ENCODE results near the gene STK26. TPM values are rescaled to one million over a fixed set of nuclear protein-coding genes. Genes with fewer than 3 reads are reported as not detected.

STK26 gene
- total and polyA plus RNA-seq, 4 donors: 2.0 to 16.9 (median 3.4) TPM

GRCh38 chrX:132115792-132116191 lies 92.7 kb downstream of the STK26 start:
- WGBS: 89% methylated on average over 5 of the region's 5 CpGs
- TF ChIP-seq JUND (IDR thresholded peaks at IDR 0.05) (no peak), RXRA (IDR thresholded peaks at IDR 0.05) (no peak), NR2F2 (IDR thresholded peaks at IDR 0.05) (no peak), HNF4G (IDR thresholded peaks at IDR 0.05) (no peak), RAD21 (IDR thresholded peaks at IDR 0.05) (no peak), TAF1 (conservative IDR thresholded peaks at IDR 0.05) (no peak), CTCF (IDR thresholded peaks at IDR 0.05; ENCODE audit: low read depth, low read length, missing input control) (no peak), GABPA (IDR thresholded peaks at IDR 0.05 in 1 of 2, conservative IDR thresholded peaks at IDR 0.05 in 1 of 2) (no peak), SP1 (IDR thresholded peaks at IDR 0.05) (no peak), FOXA2 (IDR thresholded peaks at IDR 0.05) (no peak), YY1 (IDR thresholded peaks at IDR 0.05) (no peak), ATF3 (IDR thresholded peaks at IDR 0.05) (no peak), EGR1 (IDR thresholded peaks at IDR 0.05; ENCODE audit: low read depth in 2 of 2) (no peak), HNF4A (conservative IDR thresholded peaks at IDR 0.05) (no peak), FOXA1 (IDR thresholded peaks at IDR 0.05) (no peak)
- TF ChIP-seq, protein P1, sequence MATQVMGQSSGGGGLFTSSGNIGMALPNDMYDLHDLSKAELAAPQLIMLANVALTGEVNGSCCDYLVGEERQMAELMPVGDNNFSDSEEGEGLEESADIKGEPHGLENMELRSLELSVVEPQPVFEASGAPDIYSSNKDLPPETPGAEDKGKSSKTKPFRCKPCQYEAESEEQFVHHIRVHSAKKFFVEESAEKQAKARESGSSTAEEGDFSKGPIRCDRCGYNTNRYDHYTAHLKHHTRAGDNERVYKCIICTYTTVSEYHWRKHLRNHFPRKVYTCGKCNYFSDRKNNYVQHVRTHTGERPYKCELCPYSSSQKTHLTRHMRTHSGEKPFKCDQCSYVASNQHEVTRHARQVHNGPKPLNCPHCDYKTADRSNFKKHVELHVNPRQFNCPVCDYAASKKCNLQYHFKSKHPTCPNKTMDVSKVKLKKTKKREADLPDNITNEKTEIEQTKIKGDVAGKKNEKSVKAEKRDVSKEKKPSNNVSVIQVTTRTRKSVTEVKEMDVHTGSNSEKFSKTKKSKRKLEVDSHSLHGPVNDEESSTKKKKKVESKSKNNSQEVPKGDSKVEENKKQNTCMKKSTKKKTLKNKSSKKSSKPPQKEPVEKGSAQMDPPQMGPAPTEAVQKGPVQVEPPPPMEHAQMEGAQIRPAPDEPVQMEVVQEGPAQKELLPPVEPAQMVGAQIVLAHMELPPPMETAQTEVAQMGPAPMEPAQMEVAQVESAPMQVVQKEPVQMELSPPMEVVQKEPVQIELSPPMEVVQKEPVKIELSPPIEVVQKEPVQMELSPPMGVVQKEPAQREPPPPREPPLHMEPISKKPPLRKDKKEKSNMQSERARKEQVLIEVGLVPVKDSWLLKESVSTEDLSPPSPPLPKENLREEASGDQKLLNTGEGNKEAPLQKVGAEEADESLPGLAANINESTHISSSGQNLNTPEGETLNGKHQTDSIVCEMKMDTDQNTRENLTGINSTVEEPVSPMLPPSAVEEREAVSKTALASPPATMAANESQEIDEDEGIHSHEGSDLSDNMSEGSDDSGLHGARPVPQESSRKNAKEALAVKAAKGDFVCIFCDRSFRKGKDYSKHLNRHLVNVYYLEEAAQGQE (IDR thresholded peaks at IDR 0.05): no peak
- TF ChIP-seq, protein P2, sequence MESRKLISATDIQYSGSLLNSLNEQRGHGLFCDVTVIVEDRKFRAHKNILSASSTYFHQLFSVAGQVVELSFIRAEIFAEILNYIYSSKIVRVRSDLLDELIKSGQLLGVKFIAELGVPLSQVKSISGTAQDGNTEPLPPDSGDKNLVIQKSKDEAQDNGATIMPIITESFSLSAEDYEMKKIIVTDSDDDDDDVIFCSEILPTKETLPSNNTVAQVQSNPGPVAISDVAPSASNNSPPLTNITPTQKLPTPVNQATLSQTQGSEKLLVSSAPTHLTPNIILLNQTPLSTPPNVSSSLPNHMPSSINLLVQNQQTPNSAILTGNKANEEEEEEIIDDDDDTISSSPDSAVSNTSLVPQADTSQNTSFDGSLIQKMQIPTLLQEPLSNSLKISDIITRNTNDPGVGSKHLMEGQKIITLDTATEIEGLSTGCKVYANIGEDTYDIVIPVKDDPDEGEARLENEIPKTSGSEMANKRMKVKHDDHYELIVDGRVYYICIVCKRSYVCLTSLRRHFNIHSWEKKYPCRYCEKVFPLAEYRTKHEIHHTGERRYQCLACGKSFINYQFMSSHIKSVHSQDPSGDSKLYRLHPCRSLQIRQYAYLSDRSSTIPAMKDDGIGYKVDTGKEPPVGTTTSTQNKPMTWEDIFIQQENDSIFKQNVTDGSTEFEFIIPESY (IDR thresholded peaks at IDR 0.05): no peak
- TF ChIP-seq, protein P3, sequence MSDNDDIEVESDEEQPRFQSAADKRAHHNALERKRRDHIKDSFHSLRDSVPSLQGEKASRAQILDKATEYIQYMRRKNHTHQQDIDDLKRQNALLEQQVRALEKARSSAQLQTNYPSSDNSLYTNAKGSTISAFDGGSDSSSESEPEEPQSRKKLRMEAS (IDR thresholded peaks at IDR 0.05): no peak

More at GRCh38 chrX:132115792-132116191, 92.7 kb downstream of the STK26 start:
- Histone ChIP-seq H3K36me3 (ENCODE audit: control insufficient read depth in 4 of 4, insufficient read depth in 3 of 4, low read depth in 1 of 4, low read length in 3 of 4) (no peaks in the 10 kb centered on the region), H3K27ac (ENCODE audit: low read depth in 1 of 2, low read length in 2 of 2) (no peak overlapping the region), H3K9me3 (ENCODE audit: control insufficient read depth in 4 of 4, low read length in 3 of 4) (no peaks in the 10 kb centered on the region), H3K4me1 (ENCODE audit: control insufficient read depth in 4 of 4, insufficient read depth in 4 of 4, low read length in 3 of 4) (no peaks in the 10 kb centered on the region), H3K4me3 (ENCODE audit: low read depth in 1 of 3, low read length in 3 of 3) (no peak overlapping the region), H3K9ac (ENCODE audit: low read depth in 1 of 2, low read length in 2 of 2) (no peak overlapping the region), H3K27me3 (ENCODE audit: control insufficient read depth in 4 of 4, insufficient read depth in 4 of 4, low read length in 3 of 4) (peaks cover 0 to 3% (median 0%) of the 10 kb centered on the region in 4 donors)
- no peak for DNase-seq (ENCODE audit: low spot score)
